KOPT-K1 (cell line): Measurements from ENCODE around the gene LRRK1.
"Not testable (repeated sequence)": the region's sequence is repeated elsewhere in the genome, so short reads cannot be mapped to it uniquely, and the experiment has no call there.

Experiments
- H3K27ac ChIP-seq: fragments of 200-600 bp; sonication (generic); 2 replicates; pipeline ENCODE4 v1.5.1; 2016; ENCODE audit warnings: antibody characterized with exemption, mild to moderate bottlenecking, low read depth, low read length; ENCODE audit not compliant: poor library complexity, severe bottlenecking
- H3K36me3 ChIP-seq: fragments of 200-600 bp; sonication (generic); 2 replicates; pipeline ENCODE4 v1.5.1; 2017; ENCODE audit warnings: antibody characterized with exemption, mild to moderate bottlenecking, low read length, moderate library complexity; ENCODE audit not compliant: insufficient read depth
- H3K9me3 ChIP-seq: fragments of 200-600 bp; sonication (generic); 2 replicates; pipeline ENCODE4 v1.5.1; 2017; ENCODE audit warnings: antibody characterized with exemption, low read length, mild to moderate bottlenecking; ENCODE audit not compliant: insufficient read depth, poor library complexity, severe bottlenecking

Gene LRRK1

GRCh38 chr15:101095796-101096406 lies 176.7 kb downstream of the LRRK1 start:
- H3K27ac ChIP-seq, H3K36me3 ChIP-seq, H3K9me3 ChIP-seq: not testable (repeated sequence)

- Histone ChIP-seq H3K27ac (no peak overlapping the region), H3K36me3 (no peaks in the 10 kb centered on the region), H3K9me3 (no peaks in the 10 kb centered on the region)
These were observed 178.0 kb downstream of the LRRK1 start for GRCh38 chr15:101097111-101097510.

- Histone ChIP-seq H3K36me3 (no peaks in the 10 kb centered on the region), H3K9me3 (no peaks in the 10 kb centered on the region), H3K27ac (no peak overlapping the region)
These were observed 180.0 kb downstream of the LRRK1 start for GRCh38 chr15:101099183-101099582.

GRCh38 chr15:101100118-101100517 lies 181.0 kb downstream of the LRRK1 start:
- H3K27ac ChIP-seq: no peak overlapping the region
- H3K9me3 ChIP-seq: no peaks in the 10 kb centered on the region
- no peaks in the 10 kb centered on the region for H3K36me3 ChIP-seq

- H3K36me3 ChIP-seq: no peaks in the 10 kb centered on the region
- H3K27ac ChIP-seq: no peak overlapping the region
- H3K9me3 ChIP-seq: no peaks in the 10 kb centered on the region
These were observed 181.7 kb downstream of the LRRK1 start for GRCh38 chr15:101100593-101101442.

- Histone ChIP-seq H3K9me3 (no peaks in the 10 kb centered on the region), H3K36me3 (no peaks in the 10 kb centered on the region), H3K27ac (no peak overlapping the region)
These were observed 182.5 kb downstream of the LRRK1 start for GRCh38 chr15:101101676-101102075.

GRCh38 chr15:101102746-101103145 lies 183.6 kb downstream of the LRRK1 start:
- no peaks in the 10 kb centered on the region for H3K36me3 ChIP-seq
- no peaks in the 10 kb centered on the region for H3K9me3 ChIP-seq
- no peak overlapping the region for H3K27ac ChIP-seq

GRCh38 chr15:101103598-101103997 lies 184.4 kb downstream of the LRRK1 start:
- no peak overlapping the region for H3K27ac ChIP-seq
- H3K9me3 ChIP-seq: peaks cover 5% of the 10 kb centered on the region
- no peaks in the 10 kb centered on the region for H3K36me3 ChIP-seq

GRCh38 chr15:101104141-101104540 lies 185.0 kb downstream of the LRRK1 start:
- Histone ChIP-seq H3K27ac (no peak overlapping the region), H3K36me3 (no peaks in the 10 kb centered on the region), H3K9me3 (peaks cover 5% of the 10 kb centered on the region)

GRCh38 chr15:101105059-101105891 lies 186.1 kb downstream of the LRRK1 start:
- Histone ChIP-seq H3K36me3 (no peaks in the 10 kb centered on the region), H3K27ac (no peak overlapping the region), H3K9me3 (peaks cover 5% of the 10 kb centered on the region)

GRCh38 chr15:101107101-101107500 lies 187.9 kb downstream of the LRRK1 start:
- Histone ChIP-seq H3K9me3 (peaks cover 5% of the 10 kb centered on the region), H3K27ac (no peak overlapping the region), H3K36me3 (no peaks in the 10 kb centered on the region)

- Histone ChIP-seq H3K27ac (no peak overlapping the region), H3K36me3 (no peaks in the 10 kb centered on the region), H3K9me3 (peaks cover 5% of the 10 kb centered on the region)
These were observed 188.7 kb downstream of the LRRK1 start for GRCh38 chr15:101107625-101108460.

- Histone ChIP-seq H3K9me3 (peaks cover 5% of the 10 kb centered on the region), H3K27ac (no peak overlapping the region), H3K36me3 (no peaks in the 10 kb centered on the region)
These were observed 189.3 kb downstream of the LRRK1 start for GRCh38 chr15:101108461-101108775.

- Histone ChIP-seq H3K36me3 (no peaks in the 10 kb centered on the region), H3K27ac (no peak overlapping the region), H3K9me3 (peaks cover 5% of the 10 kb centered on the region)
These were observed 189.6 kb downstream of the LRRK1 start for GRCh38 chr15:101108791-101109190.
